GM12878 (cell line): Measurements from ENCODE around the gene VPS33B.

Experiments
- KDM1A ChIP-seq: fragments of 200-600 bp; sonication (generic); IDR thresholded peaks from 2 replicates; pipeline ENCODE4 v1.6.1; 2016; ENCODE audit warnings: borderline replicate concordance
- TF ChIP-seq, protein P1 (sequence below): fragments of 450-650 bp; formaldehyde crosslinking; IDR thresholded peaks from 2 replicates; pipeline ENCODE4 v1.4.0; 2020; ENCODE audit warnings: mild to moderate bottlenecking, moderate library complexity
- TF ChIP-seq, protein P2 (sequence below): IDR thresholded peaks from 2 replicates; pipeline ENCODE4 v1.6.1; 2011; ENCODE audit warnings: low read depth, low read length, improper control_type of control experiment, borderline replicate concordance
- TF ChIP-seq, protein P3 (sequence below), 3 experiments: IDR thresholded peaks in 2 of 3; conservative IDR thresholded peaks in 1 of 3; 2 replicates each; pipeline ENCODE4 v1.5.1; 2011; ENCODE audit warnings: low read depth in 3 of 3, low read length in 3 of 3, mild to moderate bottlenecking in 3 of 3, control low read depth in 2 of 3, moderate library complexity in 2 of 3, inconsistent platforms in 1 of 3, mixed read lengths in 1 of 3; ENCODE audit not compliant: control insufficient read depth in 2 of 3, insufficient read depth in 1 of 3; ENCODE audit errors: extremely low read depth in 1 of 3

DNA sequence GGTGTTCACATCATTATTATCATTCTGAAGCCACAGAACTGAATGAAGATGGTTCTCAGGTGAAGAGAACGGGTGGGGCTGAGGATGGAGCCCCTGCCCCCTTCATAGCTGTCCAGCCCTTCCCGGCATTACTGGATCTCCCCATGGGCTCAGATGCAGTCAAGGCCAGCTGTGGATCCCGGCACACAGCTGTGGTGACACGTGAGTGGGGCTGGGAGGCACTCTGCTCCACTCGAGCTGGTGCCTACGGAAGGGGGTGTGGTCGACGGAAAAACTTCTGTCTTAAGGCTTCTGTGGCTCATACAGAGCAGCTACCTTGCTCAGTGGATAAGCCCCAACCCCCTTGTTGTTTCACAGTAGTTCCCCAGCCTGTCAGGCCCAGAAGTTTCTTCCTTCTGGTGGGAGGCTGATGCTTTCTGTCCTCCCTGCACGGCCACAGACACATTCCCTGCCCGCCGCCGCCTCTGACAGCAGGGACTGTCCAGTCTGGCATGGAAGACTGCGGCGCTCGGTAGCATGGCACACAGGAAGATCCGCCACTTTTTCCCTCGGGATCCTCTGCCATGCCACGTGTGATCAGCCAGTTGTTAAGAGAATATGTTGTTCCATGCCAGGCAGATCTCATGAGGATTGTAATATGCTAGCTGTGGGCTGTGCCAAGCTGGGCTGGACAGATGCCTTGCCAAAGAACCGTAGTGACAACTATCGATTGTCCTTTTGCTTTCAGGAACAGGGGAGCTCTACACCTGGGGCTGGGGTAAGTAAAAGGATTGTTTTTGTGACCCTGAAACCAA lies 61.9 kb downstream of the VPS33B start:
- TF ChIP-seq KDM1A: no peak
- TF ChIP-seq, protein P1, sequence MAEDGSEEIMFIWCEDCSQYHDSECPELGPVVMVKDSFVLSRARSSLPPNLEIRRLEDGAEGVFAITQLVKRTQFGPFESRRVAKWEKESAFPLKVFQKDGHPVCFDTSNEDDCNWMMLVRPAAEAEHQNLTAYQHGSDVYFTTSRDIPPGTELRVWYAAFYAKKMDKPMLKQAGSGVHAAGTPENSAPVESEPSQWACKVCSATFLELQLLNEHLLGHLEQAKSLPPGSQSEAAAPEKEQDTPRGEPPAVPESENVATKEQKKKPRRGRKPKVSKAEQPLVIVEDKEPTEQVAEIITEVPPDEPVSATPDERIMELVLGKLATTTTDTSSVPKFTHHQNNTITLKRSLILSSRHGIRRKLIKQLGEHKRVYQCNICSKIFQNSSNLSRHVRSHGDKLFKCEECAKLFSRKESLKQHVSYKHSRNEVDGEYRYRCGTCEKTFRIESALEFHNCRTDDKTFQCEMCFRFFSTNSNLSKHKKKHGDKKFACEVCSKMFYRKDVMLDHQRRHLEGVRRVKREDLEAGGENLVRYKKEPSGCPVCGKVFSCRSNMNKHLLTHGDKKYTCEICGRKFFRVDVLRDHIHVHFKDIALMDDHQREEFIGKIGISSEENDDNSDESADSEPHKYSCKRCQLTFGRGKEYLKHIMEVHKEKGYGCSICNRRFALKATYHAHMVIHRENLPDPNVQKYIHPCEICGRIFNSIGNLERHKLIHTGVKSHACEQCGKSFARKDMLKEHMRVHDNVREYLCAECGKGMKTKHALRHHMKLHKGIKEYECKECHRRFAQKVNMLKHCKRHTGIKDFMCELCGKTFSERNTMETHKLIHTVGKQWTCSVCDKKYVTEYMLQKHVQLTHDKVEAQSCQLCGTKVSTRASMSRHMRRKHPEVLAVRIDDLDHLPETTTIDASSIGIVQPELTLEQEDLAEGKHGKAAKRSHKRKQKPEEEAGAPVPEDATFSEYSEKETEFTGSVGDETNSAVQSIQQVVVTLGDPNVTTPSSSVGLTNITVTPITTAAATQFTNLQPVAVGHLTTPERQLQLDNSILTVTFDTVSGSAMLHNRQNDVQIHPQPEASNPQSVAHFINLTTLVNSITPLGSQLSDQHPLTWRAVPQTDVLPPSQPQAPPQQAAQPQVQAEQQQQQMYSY (CRISPR knock-in tag): no peak
- TF ChIP-seq, protein P2, sequence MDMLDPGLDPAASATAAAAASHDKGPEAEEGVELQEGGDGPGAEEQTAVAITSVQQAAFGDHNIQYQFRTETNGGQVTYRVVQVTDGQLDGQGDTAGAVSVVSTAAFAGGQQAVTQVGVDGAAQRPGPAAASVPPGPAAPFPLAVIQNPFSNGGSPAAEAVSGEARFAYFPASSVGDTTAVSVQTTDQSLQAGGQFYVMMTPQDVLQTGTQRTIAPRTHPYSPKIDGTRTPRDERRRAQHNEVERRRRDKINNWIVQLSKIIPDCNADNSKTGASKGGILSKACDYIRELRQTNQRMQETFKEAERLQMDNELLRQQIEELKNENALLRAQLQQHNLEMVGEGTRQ: no peak
- TF ChIP-seq, protein P3, sequence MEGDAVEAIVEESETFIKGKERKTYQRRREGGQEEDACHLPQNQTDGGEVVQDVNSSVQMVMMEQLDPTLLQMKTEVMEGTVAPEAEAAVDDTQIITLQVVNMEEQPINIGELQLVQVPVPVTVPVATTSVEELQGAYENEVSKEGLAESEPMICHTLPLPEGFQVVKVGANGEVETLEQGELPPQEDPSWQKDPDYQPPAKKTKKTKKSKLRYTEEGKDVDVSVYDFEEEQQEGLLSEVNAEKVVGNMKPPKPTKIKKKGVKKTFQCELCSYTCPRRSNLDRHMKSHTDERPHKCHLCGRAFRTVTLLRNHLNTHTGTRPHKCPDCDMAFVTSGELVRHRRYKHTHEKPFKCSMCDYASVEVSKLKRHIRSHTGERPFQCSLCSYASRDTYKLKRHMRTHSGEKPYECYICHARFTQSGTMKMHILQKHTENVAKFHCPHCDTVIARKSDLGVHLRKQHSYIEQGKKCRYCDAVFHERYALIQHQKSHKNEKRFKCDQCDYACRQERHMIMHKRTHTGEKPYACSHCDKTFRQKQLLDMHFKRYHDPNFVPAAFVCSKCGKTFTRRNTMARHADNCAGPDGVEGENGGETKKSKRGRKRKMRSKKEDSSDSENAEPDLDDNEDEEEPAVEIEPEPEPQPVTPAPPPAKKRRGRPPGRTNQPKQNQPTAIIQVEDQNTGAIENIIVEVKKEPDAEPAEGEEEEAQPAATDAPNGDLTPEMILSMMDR (IDR thresholded peaks at IDR 0.05 in 2 of 3, conservative IDR thresholded peaks at IDR 0.05 in 1 of 3; ENCODE audit: control insufficient read depth in 2 of 3, extremely low read depth in 1 of 3, insufficient read depth in 1 of 3, low read depth in 3 of 3, low read length in 3 of 3): no peak
